ENCODE results near the gene MOCS1. TPM values are rescaled to one million over a fixed set of nuclear protein-coding genes. Genes with fewer than 3 reads are reported as not detected.
A peak's percentile ranks its signal among the peaks of the same experiment; 100 is the strongest.

MOCS1 gene
- total and polyA plus RNA-seq, 9 of the 15 experiments (the other 6 are each of a cell fraction or from before 2014, with no cell fraction given): 0.69 to 12.7 (median 8.7) TPM

DNA sequence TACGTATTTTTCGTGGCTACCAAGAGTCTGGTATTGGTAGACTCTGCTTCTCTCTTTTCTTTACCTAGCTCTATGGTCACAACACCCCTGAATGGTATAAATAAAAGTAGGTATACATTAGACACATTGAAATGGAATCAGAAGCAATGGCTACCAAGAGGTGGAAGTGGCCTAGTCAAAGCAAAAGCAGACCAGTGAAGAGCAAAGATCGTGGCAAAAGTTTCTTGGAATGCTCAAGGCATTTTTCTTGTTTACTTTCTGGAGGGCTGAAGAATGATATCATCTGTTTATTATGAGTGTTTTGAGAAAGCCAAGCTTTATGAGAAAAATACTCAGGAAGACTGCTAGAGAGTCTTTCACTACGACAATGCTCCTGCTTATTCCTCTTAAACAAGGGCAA lies 28.6 kb upstream of the MOCS1 start:
- ATAC-seq: no peak

More for the DNA sequence above, 28.6 kb upstream of the MOCS1 start:
- H3K79me2 ChIP-seq (ENCODE audit: control insufficient read depth, insufficient read depth, low read length): no peaks in the 10 kb centered on the region
- in situ Hi-C loops (cut with MboI) (no loop called here), intact Hi-C loops (cut with micrococcal nuclease) (no loop called here)
- no peaks in the 10 kb centered on the region for H3K9me1 ChIP-seq (ENCODE audit: control insufficient read depth, insufficient read depth, low read length)
- no peak overlapping the region for H3K4me3 ChIP-seq
- H3K4me1 ChIP-seq (replicated peaks in 1 of 2; ENCODE audit: control insufficient read depth in 2 of 2, insufficient read depth in 2 of 2, low read length in 2 of 2): no peaks in the 10 kb centered on the region; a peak in 1 of 5 replicates
- H3K27ac ChIP-seq (ENCODE audit: extremely low read depth, low read depth, low read length): no peak overlapping the region
- H3K4me2 ChIP-seq (ENCODE audit: insufficient read depth, low read length): no peak overlapping the region
- no peak overlapping the region for H3K9ac ChIP-seq (ENCODE audit: insufficient read depth in 1 of 2, low read depth in 2 of 2, low read length in 2 of 2)
- CTCF ChIA-PET (ENCODE audit: low intra/inter-chr PET ratio): no interaction called here
- POLR2A ChIA-PET: no interaction called here
- DNase-seq (ENCODE audit: extremely low read depth in 1 of 4, low spot score in 3 of 4): no peak
- H3K9me3 ChIP-seq (replicated peaks; ENCODE audit: control insufficient read depth, insufficient read depth, low read depth, low read length): no peaks in the 10 kb centered on the region
- no peak for FAIRE-seq
- 0 out of 5 replicates have a peak, but pooled peaks cover 0 to 3% of the 10 kb centered on the region in 2 experiments for H3K27me3 ChIP-seq (ENCODE audit: control insufficient read depth in 2 of 2, insufficient read depth in 2 of 2, low read length in 2 of 2)
- H4K20me1 ChIP-seq (replicated peaks; ENCODE audit: control insufficient read depth, insufficient read depth, low read length): no peaks in the 10 kb centered on the region
- no peak for TF ChIP-seq CHD1 (IDR thresholded peaks at IDR 0.05; ENCODE audit: low read length)
- 0 out of 4 replicates have a peak, but pooled peaks of 1 of the 2 experiments have one; percentile 13 for TF ChIP-seq FOXA3 (CRISPR knock-in tag; conservative IDR thresholded peaks at IDR 0.05 in 1 of 2, IDR thresholded peaks at IDR 0.05 in 1 of 2)
- no peak for TF ChIP-seq MECOM (CRISPR knock-in tag; IDR thresholded peaks at IDR 0.05)
- no peak for TF ChIP-seq L3MBTL2 (IDR thresholded peaks at IDR 0.05)
- no peak for TF ChIP-seq ESRRA (IDR thresholded peaks at IDR 0.05; ENCODE audit: borderline replicate concordance, low read depth)
- no peak for TF ChIP-seq ZNF644 (tag; IDR thresholded peaks at IDR 0.05; ENCODE audit: low read depth)
- no peak for TF ChIP-seq ZNF444 (CRISPR knock-in tag; IDR thresholded peaks at IDR 0.05)
- TF ChIP-seq PRDM10 (IDR thresholded peaks at IDR 0.05; ENCODE audit: partially characterized antibody): no peak
- WGBS (ENCODE audit: insufficient coverage, low coverage, missing lambda C conversion rate): 1% methylated on average over 4 of the region's 4 CpGs
- H3K36me3 ChIP-seq (ENCODE audit: control insufficient read depth, insufficient read depth, low read length): no peaks in the 10 kb centered on the region
- BruUV-seq (replicated peaks): no TSS peak
- no peak overlapping the region for H2AFZ ChIP-seq (ENCODE audit: low read depth, low read length)
